Adrenal gland (tissue), 5 donors: ENCODE measurements around the gene ARL2.

Source experiments
- POLR2A ChIP-seq, 2 donors: fragments of 450-650 bp; IDR thresholded peaks; one replicate each; pipeline ENCODE4 v1.6.1; 2017; ENCODE audit warnings: antibody characterized with exemption in 2 of 2, mild to moderate bottlenecking in 2 of 2, moderate library complexity in 1 of 2
- TF ChIP-seq, protein P1 (sequence below), 6 experiments: fragments of 450-650 bp in 4 of 6; fragments of 200-600 bp in 2 of 6; sonication (generic) in 1 of 6; IDR thresholded peaks; 1 replicate in 5 of 6; 2 replicates in 1 of 6; pipeline versions ENCODE4 v1.5.1 to v1.8.0; 2016 to 2021; ENCODE audit warnings: antibody characterized with exemption in 6 of 6, mild to moderate bottlenecking in 2 of 6, moderate library complexity in 1 of 6
- donor health status: DM: no; HTN: no; CAD: no.

DNA sequence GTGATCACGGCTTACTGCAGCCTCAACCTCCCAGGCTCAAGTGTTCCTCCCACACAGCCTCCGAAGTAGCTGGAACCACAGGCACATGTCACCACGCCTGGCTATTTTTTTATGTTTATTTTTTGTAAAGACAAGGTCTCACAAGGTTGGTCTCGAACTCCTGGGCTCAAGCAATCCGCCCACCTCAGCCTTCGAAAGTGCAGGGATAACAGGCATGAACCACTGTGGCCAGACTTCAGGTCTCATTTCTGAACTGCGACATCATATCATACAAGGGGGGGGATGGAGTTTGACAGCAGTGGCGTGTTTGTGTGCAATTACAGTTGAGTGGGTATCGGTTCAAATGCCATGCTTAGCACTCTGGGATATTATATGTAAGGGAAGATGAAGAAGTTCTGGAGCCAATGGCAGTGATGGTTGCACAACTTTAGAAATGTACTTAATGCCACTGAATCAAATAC is 37.5 kb downstream of the ARL2 start:
- TF ChIP-seq, protein P1, sequence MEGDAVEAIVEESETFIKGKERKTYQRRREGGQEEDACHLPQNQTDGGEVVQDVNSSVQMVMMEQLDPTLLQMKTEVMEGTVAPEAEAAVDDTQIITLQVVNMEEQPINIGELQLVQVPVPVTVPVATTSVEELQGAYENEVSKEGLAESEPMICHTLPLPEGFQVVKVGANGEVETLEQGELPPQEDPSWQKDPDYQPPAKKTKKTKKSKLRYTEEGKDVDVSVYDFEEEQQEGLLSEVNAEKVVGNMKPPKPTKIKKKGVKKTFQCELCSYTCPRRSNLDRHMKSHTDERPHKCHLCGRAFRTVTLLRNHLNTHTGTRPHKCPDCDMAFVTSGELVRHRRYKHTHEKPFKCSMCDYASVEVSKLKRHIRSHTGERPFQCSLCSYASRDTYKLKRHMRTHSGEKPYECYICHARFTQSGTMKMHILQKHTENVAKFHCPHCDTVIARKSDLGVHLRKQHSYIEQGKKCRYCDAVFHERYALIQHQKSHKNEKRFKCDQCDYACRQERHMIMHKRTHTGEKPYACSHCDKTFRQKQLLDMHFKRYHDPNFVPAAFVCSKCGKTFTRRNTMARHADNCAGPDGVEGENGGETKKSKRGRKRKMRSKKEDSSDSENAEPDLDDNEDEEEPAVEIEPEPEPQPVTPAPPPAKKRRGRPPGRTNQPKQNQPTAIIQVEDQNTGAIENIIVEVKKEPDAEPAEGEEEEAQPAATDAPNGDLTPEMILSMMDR (IDR thresholded peaks at IDR 0.05): no peak
- TF ChIP-seq POLR2A (IDR thresholded peaks at IDR 0.05): no peak
